Bronchial epithelial cell (primary cell): ENCODE results near the gene MICAL3. TPM values are rescaled to one million over a fixed set of nuclear protein-coding genes. Genes with fewer than 3 reads are reported as not detected.
"Not testable (repeated sequence)": the region's sequence is repeated elsewhere in the genome, so short reads cannot be mapped to it uniquely, and the experiment has no call there.

Source experiments
- DNase-seq: peaks from one replicate; pipeline ENCODE4 v3.0.0-alpha.2; 2010; ENCODE audit warnings: low read depth
- FAIRE-seq: peaks from 2 replicates; lab custom pipeline; 2011; peaks lifted over from hg19 to GRCh38; lab: Jason Lieb, UNC
- H3K27me3 ChIP-seq: 2 replicates; pipeline ENCODE4 v1.5.1; 2011; ENCODE audit warnings: low read length; ENCODE audit not compliant: control insufficient read depth, insufficient read depth
- H3K36me3 ChIP-seq: 2 replicates; pipeline ENCODE4 v1.5.1; 2011; ENCODE audit warnings: low read length; ENCODE audit not compliant: control insufficient read depth, insufficient read depth
- H3K4me3 ChIP-seq: 2 replicates; pipeline ENCODE4 v1.5.1; 2011; ENCODE audit warnings: mild to moderate bottlenecking, low read depth, low read length, control low read depth
- CTCF ChIP-seq: IDR thresholded peaks from 2 replicates; pipeline ENCODE4 v1.5.1; 2011; ENCODE audit warnings: mild to moderate bottlenecking, moderate library complexity, low read length, control low read depth, inconsistent platforms; ENCODE audit not compliant: insufficient read depth, severe bottlenecking
- total RNA-seq: library from RNA; depleted of rRNA; stranded (reverse); fragments of >200 nt; gene quantifications from 2 replicates; pipeline ENCODE4 v1.2.1, GENCODE V29; 2014

MICAL3 gene
- total RNA-seq, 1 donor from 2014 or later: 13.4 TPM

DNA sequence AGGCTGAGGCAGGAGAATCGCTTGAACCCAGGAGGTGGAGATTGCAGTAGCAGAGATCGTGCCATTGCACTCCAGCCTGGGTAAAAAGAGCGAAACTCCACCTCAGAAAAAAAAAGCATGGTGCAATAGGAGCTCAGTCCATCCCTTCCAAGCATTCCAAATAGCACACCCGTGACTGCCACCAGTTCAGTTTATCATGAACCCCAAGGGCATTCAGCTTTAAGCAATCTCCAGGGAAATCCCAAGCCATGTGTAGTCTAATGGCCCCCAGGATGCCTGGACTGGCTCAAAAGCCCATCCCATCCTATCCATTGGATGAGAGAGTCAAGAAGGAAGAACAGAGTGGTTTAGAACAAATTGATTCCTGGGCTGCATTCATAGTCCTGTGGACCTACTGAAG, 16.2 kb downstream of the MICAL3 start:
- Histone ChIP-seq H3K4me3 (no peak overlapping the region), H3K36me3 (no peaks in the 10 kb centered on the region), H3K27me3 (no peaks in the 10 kb centered on the region)
- no peak for TF ChIP-seq CTCF
- no peak for DNase-seq
- FAIRE-seq: no peak

- H3K27me3 ChIP-seq: no peaks in the 10 kb centered on the region
- H3K36me3 ChIP-seq: no peaks in the 10 kb centered on the region
- TF ChIP-seq CTCF: no peak
- no peak overlapping the region for H3K4me3 ChIP-seq
- FAIRE-seq (no peak), DNase-seq (no peak)
These were observed 19.0 kb downstream of the MICAL3 start for GRCh38 chr22:18005201-18005926.

DNA sequence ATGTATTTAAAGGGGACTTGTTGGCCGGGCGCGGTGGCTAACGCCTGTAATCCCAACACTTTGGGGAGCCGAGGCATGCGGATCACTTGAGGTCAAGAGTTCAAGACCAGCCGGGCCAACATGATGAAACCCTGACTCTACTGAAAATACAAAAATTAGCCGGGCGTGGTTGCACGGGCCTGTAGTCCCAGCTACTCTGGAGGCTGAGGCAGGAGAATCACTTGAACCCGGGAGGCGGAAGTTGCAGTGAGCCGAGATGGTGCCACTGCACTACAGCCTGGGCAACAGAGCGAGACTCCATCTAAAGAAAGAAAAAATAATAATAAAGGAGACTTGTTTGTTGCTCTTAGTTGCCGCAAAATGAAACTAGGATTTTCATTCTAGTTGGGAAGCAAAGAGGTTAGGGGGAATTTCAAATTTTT, 22.5 kb downstream of the MICAL3 start:
- H3K4me3 ChIP-seq: peak overlapping the region; percentile 75
- not testable (repeated sequence) for H3K36me3 ChIP-seq, H3K27me3 ChIP-seq, DNase-seq, FAIRE-seq

- peak; percentile 74 for TF ChIP-seq CTCF
- Histone ChIP-seq H3K36me3 (no peaks in the 10 kb centered on the region), H3K4me3 (peak overlapping the region; percentile 75), H3K27me3 (no peaks in the 10 kb centered on the region)
- DNase-seq (peak; percentile 90), FAIRE-seq (no peak)
These were observed 23.1 kb downstream of the MICAL3 start for GRCh38 chr22:18001040-18001893.

DNA sequence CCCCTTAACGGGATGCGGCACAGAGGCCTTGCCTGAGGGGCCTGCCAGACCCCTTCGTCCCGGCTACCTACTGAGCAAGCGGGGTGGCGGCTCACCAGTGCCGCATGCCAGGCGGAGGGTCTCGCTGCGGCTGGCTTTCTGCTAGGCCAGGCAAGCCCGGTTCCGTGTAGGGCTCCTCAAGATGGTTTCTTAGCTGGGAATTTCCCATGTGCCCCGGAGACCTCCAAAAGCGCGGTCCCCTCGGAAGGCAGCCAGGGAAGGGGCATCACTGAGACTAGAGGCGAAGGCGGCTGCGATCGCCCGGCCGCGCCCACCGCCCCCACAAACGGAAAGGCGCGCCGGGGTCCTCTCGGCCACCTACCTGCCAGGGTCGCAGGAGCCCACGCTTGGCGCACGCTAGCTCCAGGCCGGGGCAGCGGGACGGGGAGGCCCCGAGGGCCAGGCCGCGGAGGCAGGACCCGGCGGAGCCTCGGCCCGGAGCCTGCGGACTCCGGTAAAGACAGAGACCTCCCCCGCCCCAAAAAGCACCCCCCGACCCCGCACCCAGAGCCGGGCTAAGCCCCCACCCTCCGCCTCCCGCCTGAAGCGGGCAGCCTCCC, 23.8 kb downstream of the MICAL3 start:
- FAIRE-seq: no peak
- no peaks in the 10 kb centered on the region for H3K27me3 ChIP-seq
- no peak for DNase-seq
- H3K36me3 ChIP-seq: no peaks in the 10 kb centered on the region
- TF ChIP-seq CTCF: no peak
- H3K4me3 ChIP-seq: peak overlapping the region; percentile 75

DNA sequence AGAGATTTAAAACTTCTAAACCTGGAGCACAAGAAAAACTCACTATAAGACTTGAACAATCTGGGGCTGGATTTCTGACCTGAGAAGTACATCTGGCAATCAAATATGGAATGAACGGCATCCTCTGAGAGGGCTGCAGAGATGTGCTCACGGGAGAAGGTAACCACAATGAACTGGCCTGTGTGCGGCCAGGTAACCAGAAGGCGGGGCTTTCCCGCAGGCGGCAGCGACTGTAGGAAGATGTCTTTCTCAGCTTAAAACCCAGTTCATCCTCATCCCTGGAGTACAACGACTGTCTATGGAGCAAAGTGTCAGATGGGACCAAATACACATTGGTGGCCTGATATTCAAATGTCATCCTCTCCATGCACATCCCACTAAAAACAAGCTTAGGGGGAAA, 24.5 kb downstream of the MICAL3 start:
- Histone ChIP-seq H3K36me3 (no peaks in the 10 kb centered on the region), H3K27me3 (no peaks in the 10 kb centered on the region), H3K4me3 (no peak overlapping the region)
- DNase-seq: no peak
- FAIRE-seq: no peak
- no peak for TF ChIP-seq CTCF
